ENCODE data around the gene NRDC.

DNA sequence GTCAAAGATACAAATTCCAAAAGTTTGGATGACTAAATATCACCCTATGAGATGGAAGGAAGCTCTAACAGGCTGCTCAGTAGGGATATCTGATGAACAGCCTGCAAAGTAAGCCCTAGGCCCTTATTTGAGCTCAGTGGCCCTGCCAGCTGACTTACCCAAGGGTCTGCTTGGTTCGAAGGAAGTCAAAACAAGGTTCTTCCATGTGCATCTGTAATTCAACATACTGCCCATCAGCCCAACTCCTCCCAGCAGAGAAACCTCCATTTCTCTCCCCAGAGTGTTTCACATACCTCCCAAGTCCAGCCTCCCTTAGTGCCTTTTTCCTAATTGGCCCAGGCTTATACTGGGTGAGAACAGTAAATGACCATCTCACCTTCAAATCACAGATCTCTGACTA lies 86.6 kb downstream of the NRDC start:
- TF ChIP-seq, protein P1, sequence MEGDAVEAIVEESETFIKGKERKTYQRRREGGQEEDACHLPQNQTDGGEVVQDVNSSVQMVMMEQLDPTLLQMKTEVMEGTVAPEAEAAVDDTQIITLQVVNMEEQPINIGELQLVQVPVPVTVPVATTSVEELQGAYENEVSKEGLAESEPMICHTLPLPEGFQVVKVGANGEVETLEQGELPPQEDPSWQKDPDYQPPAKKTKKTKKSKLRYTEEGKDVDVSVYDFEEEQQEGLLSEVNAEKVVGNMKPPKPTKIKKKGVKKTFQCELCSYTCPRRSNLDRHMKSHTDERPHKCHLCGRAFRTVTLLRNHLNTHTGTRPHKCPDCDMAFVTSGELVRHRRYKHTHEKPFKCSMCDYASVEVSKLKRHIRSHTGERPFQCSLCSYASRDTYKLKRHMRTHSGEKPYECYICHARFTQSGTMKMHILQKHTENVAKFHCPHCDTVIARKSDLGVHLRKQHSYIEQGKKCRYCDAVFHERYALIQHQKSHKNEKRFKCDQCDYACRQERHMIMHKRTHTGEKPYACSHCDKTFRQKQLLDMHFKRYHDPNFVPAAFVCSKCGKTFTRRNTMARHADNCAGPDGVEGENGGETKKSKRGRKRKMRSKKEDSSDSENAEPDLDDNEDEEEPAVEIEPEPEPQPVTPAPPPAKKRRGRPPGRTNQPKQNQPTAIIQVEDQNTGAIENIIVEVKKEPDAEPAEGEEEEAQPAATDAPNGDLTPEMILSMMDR (conservative IDR thresholded peaks at IDR 0.05; ENCODE audit: low read length), result no peak
- no peak for TF ChIP-seq EZH2phosphoT487 (IDR thresholded peaks at IDR 0.05; ENCODE audit: borderline replicate concordance)
